ENCODE measurements around the gene TOMT. TPM values are rescaled to one million over a fixed set of nuclear protein-coding genes. Genes with fewer than 3 reads are reported as not detected.

The TOMT gene
- total RNA-seq, 1 experiment from 2014 or later, result not detected

DNA sequence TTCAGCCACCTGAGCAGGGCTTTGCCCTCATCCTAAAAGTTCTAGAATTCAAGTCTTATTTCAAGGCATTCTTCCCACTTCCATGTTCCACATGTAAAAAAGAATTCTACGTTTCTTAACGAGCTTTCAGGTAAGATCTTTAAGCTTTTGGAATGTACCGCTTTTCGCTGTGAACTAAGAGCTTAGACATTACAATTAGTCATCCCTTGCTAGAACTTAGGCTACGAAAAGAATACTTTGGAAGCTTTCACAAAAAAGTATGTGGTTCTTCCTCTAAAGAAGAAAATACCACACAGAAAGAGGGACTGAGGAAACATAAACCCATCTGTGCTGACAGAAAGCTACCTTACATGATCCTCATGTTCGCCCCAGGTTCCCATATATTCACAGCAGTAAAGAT is 27.2 kb upstream of the TOMT start:
- CTCF ChIA-PET, result interaction anchor here (0.9 to 1.2 kb wide), 4 partner anchors 8 to 46 kb away, joined by 3 read pairs; no protein-coding TSS in a partner anchor
- TF ChIP-seq, protein P1, sequence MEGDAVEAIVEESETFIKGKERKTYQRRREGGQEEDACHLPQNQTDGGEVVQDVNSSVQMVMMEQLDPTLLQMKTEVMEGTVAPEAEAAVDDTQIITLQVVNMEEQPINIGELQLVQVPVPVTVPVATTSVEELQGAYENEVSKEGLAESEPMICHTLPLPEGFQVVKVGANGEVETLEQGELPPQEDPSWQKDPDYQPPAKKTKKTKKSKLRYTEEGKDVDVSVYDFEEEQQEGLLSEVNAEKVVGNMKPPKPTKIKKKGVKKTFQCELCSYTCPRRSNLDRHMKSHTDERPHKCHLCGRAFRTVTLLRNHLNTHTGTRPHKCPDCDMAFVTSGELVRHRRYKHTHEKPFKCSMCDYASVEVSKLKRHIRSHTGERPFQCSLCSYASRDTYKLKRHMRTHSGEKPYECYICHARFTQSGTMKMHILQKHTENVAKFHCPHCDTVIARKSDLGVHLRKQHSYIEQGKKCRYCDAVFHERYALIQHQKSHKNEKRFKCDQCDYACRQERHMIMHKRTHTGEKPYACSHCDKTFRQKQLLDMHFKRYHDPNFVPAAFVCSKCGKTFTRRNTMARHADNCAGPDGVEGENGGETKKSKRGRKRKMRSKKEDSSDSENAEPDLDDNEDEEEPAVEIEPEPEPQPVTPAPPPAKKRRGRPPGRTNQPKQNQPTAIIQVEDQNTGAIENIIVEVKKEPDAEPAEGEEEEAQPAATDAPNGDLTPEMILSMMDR (IDR thresholded peaks at IDR 0.05; ENCODE audit: unreplicated experiment), result no peak
- no peak for DNase-seq
- TSS peak; percentile 42 for BruUV-seq (replicated peaks)
- Mint-ChIP-seq H3K27me3 (ENCODE audit: unreplicated experiment) (no peaks in the 10 kb centered on the region), H3K36me3 (ENCODE audit: insufficient read depth, unreplicated experiment) (peaks cover 37% of the 10 kb centered on the region), H3K27ac (ENCODE audit: unreplicated experiment) (peak overlapping the region; percentile 40), H3K4me1 (ENCODE audit: low read depth, unreplicated experiment) (peaks cover 24% of the 10 kb centered on the region), H3K4me3 (ENCODE audit: low read depth, unreplicated experiment) (peak overlapping the region; percentile 87), H3K9me3 (ENCODE audit: low read depth, unreplicated experiment) (no peaks in the 10 kb centered on the region)
- intact Hi-C loops (cut with micrococcal nuclease; ENCODE audit: unreplicated experiment), result loop anchor here (5.0 kb wide), 1 partner anchor 36 kb away; no protein-coding TSS in a partner anchor

DNA sequence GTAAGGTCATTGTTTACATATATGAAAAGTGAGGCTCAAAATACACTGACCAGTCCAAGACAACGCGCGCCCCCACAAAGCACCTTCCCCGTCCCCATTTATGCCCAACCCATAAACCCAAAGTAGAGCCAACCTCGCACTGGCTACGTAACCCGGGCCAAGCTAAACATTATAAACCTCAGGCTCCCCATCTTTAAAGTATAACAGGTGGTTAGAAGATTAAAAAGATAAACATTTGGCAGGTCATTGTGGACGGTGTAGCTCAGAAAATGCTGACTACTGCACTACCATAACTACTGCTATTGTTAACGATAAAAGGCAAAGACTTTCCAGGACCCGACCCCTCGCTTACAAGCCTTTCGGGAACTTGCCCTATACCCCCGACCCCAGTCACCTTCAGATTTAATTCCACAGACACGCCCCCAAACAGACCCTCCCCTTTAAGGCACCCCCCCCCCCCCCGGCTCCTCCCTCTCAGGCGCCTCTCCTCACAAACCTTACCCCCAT is 25.9 kb upstream of the TOMT start:
- CTCF ChIA-PET, result interaction anchor here (0.8 kb wide), 1 partner anchor 739 kb away, joined by 6 read pairs; no protein-coding TSS in a partner anchor
- BruUV-seq (replicated peaks), result no TSS peak
- no peaks in the 10 kb centered on the region for H3K9me3 Mint-ChIP-seq (ENCODE audit: low read depth, unreplicated experiment)
- peak overlapping the region; percentile 87 for H3K4me3 Mint-ChIP-seq (ENCODE audit: low read depth, unreplicated experiment)
- TF ChIP-seq, protein P1 (IDR thresholded peaks at IDR 0.05; ENCODE audit: unreplicated experiment), result no peak
- H3K36me3 Mint-ChIP-seq (ENCODE audit: insufficient read depth, unreplicated experiment), result peaks cover 37% of the 10 kb centered on the region
- no peaks in the 10 kb centered on the region for H3K27me3 Mint-ChIP-seq (ENCODE audit: unreplicated experiment)
- intact Hi-C loops (cut with micrococcal nuclease; ENCODE audit: unreplicated experiment), result loop anchor here (5.0 kb wide), 1 partner anchor 38 kb away; no protein-coding TSS in a partner anchor
- H3K27ac Mint-ChIP-seq (ENCODE audit: unreplicated experiment), result peak overlapping the region; percentile 94
- peaks cover 22% of the 10 kb centered on the region for H3K4me1 Mint-ChIP-seq (ENCODE audit: low read depth, unreplicated experiment)
- no peak for DNase-seq

DNA sequence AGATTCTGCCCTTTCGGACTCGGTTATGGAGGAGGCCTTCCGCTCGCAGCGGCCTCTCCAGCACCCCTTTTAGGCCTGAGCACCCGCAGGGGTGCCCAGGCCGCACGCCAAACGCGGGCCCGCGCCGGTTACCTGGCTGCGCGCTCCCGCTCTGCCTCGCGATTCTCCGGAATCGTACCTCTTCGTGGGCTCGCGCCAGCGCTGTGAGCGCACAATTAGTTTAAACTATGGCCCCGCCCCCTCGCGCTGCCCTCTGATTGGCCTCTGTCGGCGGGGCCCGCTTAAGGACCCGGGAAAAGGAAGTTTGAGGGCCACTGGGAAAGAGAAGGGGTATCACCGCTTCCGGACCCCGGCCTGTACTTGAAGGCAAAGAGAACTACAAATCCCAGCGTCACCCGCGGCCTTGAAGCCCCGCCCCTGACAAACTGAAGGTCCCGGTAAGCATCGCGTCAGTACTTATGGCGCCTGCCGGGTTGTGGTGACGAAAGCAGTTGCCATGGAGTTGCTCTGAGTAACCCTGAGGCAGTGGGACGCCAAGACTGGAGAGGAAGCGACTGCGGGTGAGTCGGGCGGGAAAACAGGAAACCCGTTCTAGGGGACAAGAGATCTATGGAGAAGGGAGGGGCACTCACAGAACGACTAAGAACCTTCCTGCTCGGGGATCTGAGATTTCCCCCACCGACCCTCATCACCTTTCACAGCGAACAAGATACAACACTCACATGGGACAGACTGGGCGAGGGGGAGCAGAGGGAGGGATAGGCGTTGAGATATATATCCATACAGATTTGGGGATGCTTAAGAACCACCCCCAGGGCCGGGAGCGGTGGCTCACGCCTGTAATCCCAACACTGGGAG is 25.2 kb upstream of the TOMT start, which contains the start of the genes LRRC51 and NUMA1:
Gene LRRC51 (plus strand): TSS at position 525 of the 858 bp plus-strand sequence. CDS start 8,234 bp downstream, outside the sequence.
Gene NUMA1 (minus strand): TSS at position 217 of the 858 bp plus-strand sequence. CDS start 44,599 bp downstream, outside the sequence.
- DNase-seq, result peak; percentile 98
- CTCF ChIA-PET, result interaction anchor here (0.8 to 1.3 kb wide), 2 partner anchors 55 to 739 kb away, joined by 3 to 6 read pairs; no protein-coding TSS in a partner anchor
- TF ChIP-seq, protein P1 (IDR thresholded peaks at IDR 0.05; ENCODE audit: unreplicated experiment), result no peak
- peaks cover 22% of the 10 kb centered on the region for H3K4me1 Mint-ChIP-seq (ENCODE audit: low read depth, unreplicated experiment)
- H3K4me3 Mint-ChIP-seq (ENCODE audit: low read depth, unreplicated experiment), result peak within 1 kb of the TSS; percentile 87
- intact Hi-C loops (cut with micrococcal nuclease; ENCODE audit: unreplicated experiment), result no loop called here
- H3K27ac Mint-ChIP-seq (ENCODE audit: unreplicated experiment), result peak within 1 kb of the TSS; percentile 94
- no peaks in the 10 kb centered on the region for H3K27me3 Mint-ChIP-seq (ENCODE audit: unreplicated experiment)
- no TSS peak for BruUV-seq (replicated peaks)
- no peaks in the 10 kb centered on the region for H3K9me3 Mint-ChIP-seq (ENCODE audit: low read depth, unreplicated experiment)
- H3K36me3 Mint-ChIP-seq (ENCODE audit: insufficient read depth, unreplicated experiment), result peaks cover 33% of the 10 kb centered on the region

DNA sequence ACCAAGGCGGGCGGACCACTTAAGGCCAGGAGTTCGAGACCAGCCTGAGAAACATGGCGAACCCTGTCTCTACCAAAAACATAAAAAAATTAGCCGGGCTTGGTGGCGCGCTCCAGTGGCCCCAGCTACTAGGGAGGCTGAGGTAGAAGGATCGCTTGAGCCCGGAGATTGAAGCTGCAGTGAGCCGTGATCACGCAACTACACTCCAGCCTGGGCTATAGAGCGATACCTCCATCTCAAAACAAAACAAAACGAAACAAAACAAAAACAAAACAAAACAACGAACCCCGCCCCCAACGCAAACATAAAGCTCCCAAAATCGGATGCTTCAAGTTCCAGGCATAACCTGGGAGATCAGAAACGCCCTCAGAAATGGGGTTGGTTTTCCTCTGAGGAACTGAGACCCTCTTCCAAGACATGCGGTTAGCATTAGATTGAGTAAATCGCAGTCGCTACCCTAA is 24.5 kb upstream of the TOMT start:
- Mint-ChIP-seq H3K4me1 (ENCODE audit: low read depth, unreplicated experiment) (peaks cover 22% of the 10 kb centered on the region), H3K4me3 (ENCODE audit: low read depth, unreplicated experiment) (peak overlapping the region; percentile 87), H3K36me3 (ENCODE audit: insufficient read depth, unreplicated experiment) (peaks cover 27% of the 10 kb centered on the region), H3K9me3 (ENCODE audit: low read depth, unreplicated experiment) (no peaks in the 10 kb centered on the region), H3K27ac (ENCODE audit: unreplicated experiment) (peak overlapping the region; percentile 94), H3K27me3 (ENCODE audit: unreplicated experiment) (no peaks in the 10 kb centered on the region)
- TF ChIP-seq, protein P1 (IDR thresholded peaks at IDR 0.05; ENCODE audit: unreplicated experiment), result no peak
- CTCF ChIA-PET, result interaction anchor here (0.6 to 1.3 kb wide), 2 partner anchors 10 to 56 kb away, joined by 3 read pairs; no protein-coding TSS in a partner anchor
- intact Hi-C loops (cut with micrococcal nuclease; ENCODE audit: unreplicated experiment), result no loop called here
- no peak for DNase-seq
- BruUV-seq (replicated peaks), result TSS peak; percentile 58
